NCI-H2227 (cell line): ENCODE data around the gene CD300LD.

Experiments used
- DNase-seq: peaks from one replicate; lab custom pipeline; 2025; ENCODE audit not compliant: unreplicated experiment; lab: John Stamatoyannopoulos, UW

Gene CD300LD

GRCh38 chr17:74545843-74546230, 46.2 kb downstream of the CD300LD start, which contains the start of gene CD300C:
TSS of gene CD300C (minus strand) at chr17:74546115. CDS start at chr17:74545782, 333 bp downstream.
- no peak for DNase-seq

GRCh38 chr17:74544991-74545842, 46.9 kb downstream of the CD300LD start:
- DNase-seq = no peak

- no peak for DNase-seq
These were observed 48.0 kb downstream of the CD300LD start for GRCh38 chr17:74543891-74544760.

- DNase-seq = no peak
These were observed 48.7 kb downstream of the CD300LD start for GRCh38 chr17:74543406-74543805.

GRCh38 chr17:74542727-74543383, 49.2 kb downstream of the CD300LD start:
- no peak for DNase-seq

- no peak for DNase-seq
These were observed 49.9 kb downstream of the CD300LD start for GRCh38 chr17:74542166-74542565.

- no peak for DNase-seq
These were observed 50.6 kb downstream of the CD300LD start for GRCh38 chr17:74541176-74542111.

GRCh38 chr17:74539281-74539820, 52.7 kb downstream of the CD300LD start:
- DNase-seq = no peak

- DNase-seq = no peak
These were observed 55.2 kb downstream of the CD300LD start for GRCh38 chr17:74536890-74537289.

- no peak for DNase-seq
These were observed 60.0 kb downstream of the CD300LD start for GRCh38 chr17:74532115-74532514.

- DNase-seq = no peak
These were observed 60.8 kb downstream of the CD300LD start, which contains the start of gene CD300LB for GRCh38 chr17:74531231-74531761. TSS of gene CD300LB (minus strand) at chr17:74531475. CDS start at chr17:74531350, 125 bp downstream.

GRCh38 chr17:74530831-74531150, 61.3 kb downstream of the CD300LD start:
- DNase-seq = no peak
